Psoas muscle (tissue), 8 donors: ENCODE measurements around the gene MBNL2. TPM values are rescaled to one million over a fixed set of nuclear protein-coding genes. Genes with fewer than 3 reads are reported as not detected.

Source experiments
- ATAC-seq, 4 donors: fragments of 200-7000 bp; cut with Tn5 transposase; one replicate each; pipeline ENCODE4 v1.9.1; 2020; ENCODE audit warnings: moderate library complexity in 3 of 4, mild to moderate bottlenecking in 2 of 4
- DNase-seq, 2 donors: peaks; one replicate each; pipeline ENCODE4 v3.0.0-alpha.2; 2020
- H3K27ac ChIP-seq: fragments of 200-600 bp; one replicate; pipeline ENCODE4 v1.8.0; 2022
- H3K27me3 ChIP-seq, 3 donors: fragments of 200-600 bp in 1 of 3; one replicate each; pipeline versions ENCODE4 v1.6.1 to v1.8.0; 2013 to 2022; ENCODE audit warnings: low read length in 2 of 3, mild to moderate bottlenecking in 2 of 3, moderate library complexity in 1 of 3; ENCODE audit not compliant: insufficient read depth in 3 of 3
- H3K36me3 ChIP-seq, 2 donors: fragments of 200-600 bp in 1 of 2; one replicate each; pipeline versions ENCODE4 v1.6.1 to v1.8.0; 2013 to 2022; ENCODE audit warnings: low read depth in 1 of 2, mild to moderate bottlenecking in 1 of 2, moderate library complexity in 1 of 2; ENCODE audit not compliant: insufficient read depth in 1 of 2
- H3K4me1 ChIP-seq: fragments of 200-600 bp; one replicate; pipeline ENCODE4 v1.8.0; 2022
- H3K4me3 ChIP-seq: fragments of 200-600 bp; one replicate; pipeline ENCODE4 v1.8.0; 2022; ENCODE audit warnings: mild to moderate bottlenecking
- H3K9me3 ChIP-seq: fragments of 200-600 bp; one replicate; pipeline ENCODE4 v1.8.0; 2022
- CTCF ChIP-seq: fragments of 200-600 bp; IDR thresholded peaks from one replicate; pipeline ENCODE4 v1.8.0; 2022; ENCODE audit warnings: antibody characterized with exemption
- WGBS, 3 donors: extraction: QIAGEN DNeasy Blood & Tissue Kit; methylation state at CpG; one replicate each; pipeline versions ENCODE4 v1.1.6 to v1.1.7; 2013; 5-methylcytosine and 5-hydroxymethylcytosine counted together
- intact Hi-C, 2 donors: fragments of 100-400 bp; cut with DNase I; formaldehyde crosslinking; loops; one replicate each; pipeline versions ENCODE4 v1.11.0 to v1.14.2; 2022
- polyA plus RNA-seq, 3 donors: library from polyadenylated mRNA; stranded (reverse); fragments of 200-250 nt; gene quantifications; one replicate each; pipeline ENCODE4 v1.2.3, GENCODE V29; 2013
- total RNA-seq, 4 donors: library from RNA; stranded (reverse); fragmentation: NEBNext Ultra II Directional in 2 of 4; extraction: Animal tissue kit (Norgen Biotek cat#: 25700) in 2 of 4; gene quantifications; one replicate each; pipeline versions ENCODE4 v1.2.1 to v1.2.4, GENCODE V29; 2021 to 2023
- donor health status: healthy with polysubstance abuse.
- donor health status: DM: no; HTN: no; CAD: no; lungs with moderate emphysema.
- donor health status: Bipolar disorder and iron deficiency.
- donor health status: healthy.
- donor health status: DM: yes; HTN: yes; CAD: no.
- donor health status: DM: no; HTN: no; CAD: no.
- donor health status: DM: no; HTN: no; CAD: no.
- donor health status: DM: yes; HTN: yes; CAD: no.

Gene MBNL2
- total and polyA plus RNA-seq, 7 donors = 13.3 to 93.1 (median 61.9) TPM

GRCh38 chr13:97212004-97212403 is 10.1 kb upstream of the MBNL2 start:
- Histone ChIP-seq H3K9me3 (no peaks in the 10 kb centered on the region), H3K4me1 (no peaks in the 10 kb centered on the region), H3K27me3 (no peaks in the 10 kb centered on the region), H3K27ac (no peak overlapping the region), H3K36me3 (no peaks in the 10 kb centered on the region), H3K4me3 (no peak overlapping the region)
- ATAC-seq = no peak
- no peak for TF ChIP-seq CTCF
- 79 to 90% (median 82%) methylated on average over 4 of the region's 4 CpGs for WGBS, 3 donors
- DNase-seq = no peak
- intact Hi-C loops = loop anchor here (2.0 kb wide), 2 partner anchors 97 to 101 kb away; no protein-coding TSS in a partner anchor

GRCh38 chr13:97212601-97213040 is 9.5 kb upstream of the MBNL2 start:
- Histone ChIP-seq H3K27me3 (no peaks in the 10 kb centered on the region), H3K36me3 (no peaks in the 10 kb centered on the region), H3K4me3 (no peak overlapping the region), H3K4me1 (no peaks in the 10 kb centered on the region), H3K9me3 (no peaks in the 10 kb centered on the region), H3K27ac (no peak overlapping the region)
- ATAC-seq (peak in 3 of 4 donors; percentile 46 to 84 (median 80)), DNase-seq (no peak)
- TF ChIP-seq CTCF = peak; percentile 56
- intact Hi-C loops = loop anchor here (2.0 kb wide), 2 partner anchors 98 to 102 kb away; no protein-coding TSS in a partner anchor
- WGBS, 3 donors = 74 to 79% (median 75%) methylated on average over 4 of the region's 4 CpGs

- H3K9me3 ChIP-seq = no peaks in the 10 kb centered on the region
- no peak overlapping the region for H3K4me3 ChIP-seq
- ATAC-seq = no peak
- no peaks in the 10 kb centered on the region for H3K36me3 ChIP-seq
- H3K27me3 ChIP-seq = no peaks in the 10 kb centered on the region
- no peaks in the 10 kb centered on the region for H3K4me1 ChIP-seq
- 88 to 90% (median 89%) methylated on average over 3 of the region's 3 CpGs for WGBS, 3 donors
- no peak for TF ChIP-seq CTCF
- intact Hi-C loops = no loop called here
- H3K27ac ChIP-seq = no peak overlapping the region
- DNase-seq = no peak
Observed at GRCh38 chr13:97214921-97215320, 7.2 kb upstream of the MBNL2 start.

GRCh38 chr13:97215325-97215724 is 6.8 kb upstream of the MBNL2 start:
- H3K27me3 ChIP-seq = no peaks in the 10 kb centered on the region
- DNase-seq (no peak), ATAC-seq (no peak)
- intact Hi-C loops = no loop called here
- WGBS, 3 donors = 59 to 78% (median 63%) methylated on average over 2 of the region's 2 CpGs
- no peak for TF ChIP-seq CTCF
- no peaks in the 10 kb centered on the region for H3K36me3 ChIP-seq
- H3K4me1 ChIP-seq = no peaks in the 10 kb centered on the region
- H3K27ac ChIP-seq = no peak overlapping the region
- H3K4me3 ChIP-seq = no peak overlapping the region
- no peaks in the 10 kb centered on the region for H3K9me3 ChIP-seq

- Histone ChIP-seq H3K4me3 (no peak overlapping the region), H3K9me3 (no peaks in the 10 kb centered on the region), H3K27ac (no peak overlapping the region), H3K36me3 (no peaks in the 10 kb centered on the region), H3K27me3 (no peaks in the 10 kb centered on the region), H3K4me1 (no peaks in the 10 kb centered on the region)
- no peak for DNase-seq
- WGBS, 3 donors = 79 to 90% (median 83%) methylated on average over 2 of the region's 2 CpGs
- no peak for TF ChIP-seq CTCF
- ATAC-seq = no peak
- intact Hi-C loops = no loop called here
Observed at GRCh38 chr13:97219226-97219625, 2.9 kb upstream of the MBNL2 start.
